ENCODE results near the gene NAALADL2. TPM values are rescaled to one million over a fixed set of nuclear protein-coding genes. Genes with fewer than 3 reads are reported as not detected.

NAALADL2 gene
- total and polyA plus RNA-seq, 2 of the 4 experiments (the other 2 are of a cell fraction): 3.8 to 19.2 TPM

- Histone ChIP-seq H3K27me3 (ENCODE audit: control insufficient read depth, insufficient read depth, low read length) (no peaks in the 10 kb centered on the region), H3K14ac (replicated peaks; ENCODE audit: low read depth, low read length) (0 out of 2 replicates have a peak overlapping the region, but pooled peaks have one; percentile 48), H2AK5ac (ENCODE audit: low read depth, low read length) (no peak overlapping the region), H2BK120ac (ENCODE audit: low read depth, low read length) (peak overlapping the region; percentile 90), H3K56ac (ENCODE audit: extremely low read depth, insufficient read depth, low read length) (peak overlapping the region; percentile 22; the same call in 1 of the 2 replicates), H3K9me3 (ENCODE audit: control insufficient read depth, insufficient read depth, low read length) (no peaks in the 10 kb centered on the region), H2BK5ac (ENCODE audit: low read depth, low read length, poor library complexity, severe bottlenecking) (peak overlapping the region; percentile 99), H3K36me3 (ENCODE audit: control insufficient read depth, insufficient read depth, low read length) (no peaks in the 10 kb centered on the region), H4K20me1 (ENCODE audit: insufficient read depth, low read length) (no peaks in the 10 kb centered on the region), H3K9me1 (ENCODE audit: insufficient read depth, low read length) (peaks cover 2% of the 10 kb centered on the region; the same call in 1 of the 2 replicates), H2BK20ac (ENCODE audit: low read depth, low read length) (peak overlapping the region; percentile 92; the same call in 1 of the 2 replicates), H3K4me2 (ENCODE audit: low read depth, low read length) (peak overlapping the region; percentile 85; the same call in 1 of the 2 replicates), H3K4ac (ENCODE audit: low read depth, low read length) (peak overlapping the region; percentile 66; the same call in 1 of the 2 replicates), H4K8ac (ENCODE audit: low read depth in 2 of 2, low read length in 2 of 2) (peak overlapping the region; percentile 66 to 97), H4K91ac (ENCODE audit: insufficient read depth, low read depth, low read length) (peak overlapping the region; percentile 84; the same call in 1 of the 2 replicates), H3K23ac (ENCODE audit: low read depth, low read length) (no peak overlapping the region), H3K27ac (ENCODE audit: insufficient read depth, low read length) (peak overlapping the region; percentile 72; the same call in 1 of the 2 replicates), H3K9ac (ENCODE audit: low read depth, low read length) (no peak overlapping the region), H3K4me3 (ENCODE audit: insufficient read depth, low read depth, low read length) (no peak overlapping the region), H2AK9ac (replicated peaks; ENCODE audit: low read depth, low read length, poor library complexity) (no peak overlapping the region), H3K79me1 (ENCODE audit: low read depth in 1 of 2, low read length in 2 of 2) (no peaks in the 10 kb centered on the region; a peak in 1 of 4 replicates), H2BK15ac (ENCODE audit: low read depth, low read length) (no peak overlapping the region; the same call in 2 of the 3 replicates), H3K4me1 (ENCODE audit: control insufficient read depth, insufficient read depth, low read length) (peaks cover 8% of the 10 kb centered on the region), H4K5ac (ENCODE audit: low read depth, low read length) (peak overlapping the region; percentile 98), H2AFZ (replicated peaks; ENCODE audit: low read length, poor library complexity) (no peak overlapping the region), H3K18ac (ENCODE audit: low read depth, low read length) (peak overlapping the region; percentile 100)
- BruUV-seq (replicated peaks): TSS peak; percentile 83
- in situ Hi-C loops (cut with MboI; ENCODE audit: low sequenced_read_pairs): no loop called here
- POLR2A ChIA-PET (ENCODE audit: unreplicated experiment): interaction anchor here (0.6 to 0.7 kb wide), 2 partner anchors 9 to 91 kb away, joined by 4 to 5 read pairs; no protein-coding TSS in a partner anchor
- ATAC-seq (ENCODE audit: low read depth): peak; percentile 45
- dilution Hi-C loops (cut with HindIII; ENCODE audit: low sequenced_read_pairs, unreplicated experiment): no loop called here
- TF ChIP-seq POLR2A (IDR thresholded peaks at IDR 0.05; ENCODE audit: low read depth, low read length): no peak
- TF ChIP-seq, protein P1, sequence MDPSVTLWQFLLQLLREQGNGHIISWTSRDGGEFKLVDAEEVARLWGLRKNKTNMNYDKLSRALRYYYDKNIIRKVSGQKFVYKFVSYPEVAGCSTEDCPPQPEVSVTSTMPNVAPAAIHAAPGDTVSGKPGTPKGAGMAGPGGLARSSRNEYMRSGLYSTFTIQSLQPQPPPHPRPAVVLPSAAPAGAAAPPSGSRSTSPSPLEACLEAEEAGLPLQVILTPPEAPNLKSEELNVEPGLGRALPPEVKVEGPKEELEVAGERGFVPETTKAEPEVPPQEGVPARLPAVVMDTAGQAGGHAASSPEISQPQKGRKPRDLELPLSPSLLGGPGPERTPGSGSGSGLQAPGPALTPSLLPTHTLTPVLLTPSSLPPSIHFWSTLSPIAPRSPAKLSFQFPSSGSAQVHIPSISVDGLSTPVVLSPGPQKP (IDR thresholded peaks at IDR 0.05; ENCODE audit: borderline replicate concordance, low read depth, low read length): no peak
- TF ChIP-seq, protein P2, sequence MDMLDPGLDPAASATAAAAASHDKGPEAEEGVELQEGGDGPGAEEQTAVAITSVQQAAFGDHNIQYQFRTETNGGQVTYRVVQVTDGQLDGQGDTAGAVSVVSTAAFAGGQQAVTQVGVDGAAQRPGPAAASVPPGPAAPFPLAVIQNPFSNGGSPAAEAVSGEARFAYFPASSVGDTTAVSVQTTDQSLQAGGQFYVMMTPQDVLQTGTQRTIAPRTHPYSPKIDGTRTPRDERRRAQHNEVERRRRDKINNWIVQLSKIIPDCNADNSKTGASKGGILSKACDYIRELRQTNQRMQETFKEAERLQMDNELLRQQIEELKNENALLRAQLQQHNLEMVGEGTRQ (IDR thresholded peaks at IDR 0.05; ENCODE audit: low read depth, low read length): 0 out of 2 replicates have a peak, but pooled peaks have one; percentile 18
- peak; percentile 49 for DNase-seq
- no CpG with 5 or more reads among the region's 1 CpG for WGBS, 2 experiments (ENCODE audit: extremely low coverage in 2 of 2, insufficient read length in 1 of 2)
- intact Hi-C loops (cut with micrococcal nuclease): loop anchor here (1.0 to 10.0 kb wide), 6 partner anchors 127 to 1143 kb away; no protein-coding TSS in a partner anchor
- CTCF ChIA-PET: no interaction called here
Measured at GRCh38 chr3:175267561-175267960, 408.4 kb downstream of the NAALADL2 start.

Measured in IMR-90 (cell line).